ENCODE data around the gene EP300. TPM values are rescaled to one million over a fixed set of nuclear protein-coding genes. Genes with fewer than 3 reads are reported as not detected.

Gene EP300
- total and polyA plus RNA-seq, 2 donors from 2014 or later: 4.1 to 76.8 TPM

DNA sequence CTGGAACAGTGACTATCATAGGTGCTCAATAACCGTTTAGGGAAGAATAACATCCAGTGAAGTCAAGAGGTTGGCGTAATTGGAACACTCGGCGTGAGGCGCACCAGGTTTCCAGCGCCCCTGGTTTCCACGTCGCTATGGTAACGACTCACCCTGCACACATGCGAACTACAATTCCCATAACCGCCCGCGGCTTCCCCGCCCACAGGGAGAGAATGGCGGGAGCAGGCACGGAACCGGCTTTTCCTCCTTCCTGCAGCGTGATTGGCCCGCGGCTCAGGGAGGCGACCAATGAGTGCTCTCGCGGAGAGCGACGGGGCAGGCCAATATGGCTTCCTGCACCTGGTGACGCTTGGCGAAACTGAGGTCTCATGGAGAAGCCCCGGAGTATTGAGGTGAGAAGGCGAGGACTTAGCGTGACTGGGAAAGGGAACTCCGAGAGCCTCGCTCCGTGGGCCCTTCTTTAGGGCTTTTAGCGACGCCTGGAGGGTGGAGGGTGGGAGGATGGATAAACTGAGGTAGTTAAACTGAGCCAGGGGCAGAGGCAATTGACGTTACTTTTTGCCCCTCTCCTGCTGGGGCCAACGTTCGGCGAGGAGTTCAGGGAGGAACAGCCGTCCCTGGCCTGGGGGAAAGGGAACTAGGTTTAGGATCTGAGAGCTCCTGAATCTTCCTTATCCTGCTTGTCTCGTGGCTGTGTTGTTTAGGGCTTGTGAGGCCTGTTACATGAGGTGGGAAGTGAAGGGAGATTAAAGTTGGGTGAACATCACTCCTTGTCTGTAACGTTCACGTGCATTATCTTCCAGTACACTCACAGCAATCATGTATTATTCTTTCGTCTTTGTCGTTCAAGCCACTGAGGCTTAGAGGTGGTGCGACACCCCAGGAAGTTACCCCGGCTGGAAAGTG lies 112.9 kb downstream of the EP300 start, which contains the start of gene L3MBTL2:
TSS of gene L3MBTL2 (plus strand) at position 321 of the 909 bp plus-strand sequence. CDS start at position 372, 51 bp downstream.
- FAIRE-seq (peak; percentile 98), DNase-seq (peak; percentile 97 to 99 (median 98))
- H3K27me3 ChIP-seq (ENCODE audit: control insufficient read depth, insufficient read depth, low read length): no peaks in the 10 kb centered on the region

GRCh38 chr22:41206719-41207118 lies 114.3 kb downstream of the EP300 start:
- DNase-seq (no peak), FAIRE-seq (no peak)
- Histone ChIP-seq H3K9me3 (ENCODE audit: control insufficient read depth in 2 of 3, insufficient read depth in 1 of 3, low read length in 3 of 3) (no peaks in the 10 kb centered on the region), H3K36me3 (ENCODE audit: control insufficient read depth in 2 of 3, insufficient read depth in 3 of 3, low read length in 3 of 3) (peaks cover 0 to 10% (median 3%) of the 10 kb centered on the region in 3 donors), H3K4me3 (ENCODE audit: low read length in 3 of 3) (no peak overlapping the region), H3K9ac (ENCODE audit: low read length in 3 of 3) (no peak overlapping the region), H3K27ac (ENCODE audit: low read depth in 2 of 2, low read length in 2 of 2) (no peak overlapping the region), H3K4me1 (ENCODE audit: control insufficient read depth in 2 of 3, insufficient read depth in 2 of 3, low read depth in 1 of 3, low read length in 3 of 3) (peaks cover 0 to 6% (median 0%) of the 10 kb centered on the region in 3 donors), H3K27me3 (ENCODE audit: control insufficient read depth, insufficient read depth, low read length) (no peaks in the 10 kb centered on the region)
- TF ChIP-seq CTCF (IDR thresholded peaks at IDR 0.05; ENCODE audit: borderline replicate concordance, extremely low read depth, insufficient read depth): no peak
- intact Hi-C loops (cut with DNase I): no loop called here

More for the DNA sequence above, 112.9 kb downstream of the EP300 start, which contains the start of gene L3MBTL2:
- no peaks in the 10 kb centered on the region for H3K9me3 ChIP-seq (ENCODE audit: control insufficient read depth in 2 of 3, insufficient read depth in 1 of 3, low read length in 3 of 3)
- peaks cover 0 to 6% (median 0%) of the 10 kb centered on the region in 3 donors for H3K4me1 ChIP-seq (ENCODE audit: control insufficient read depth in 2 of 3, insufficient read depth in 2 of 3, low read depth in 1 of 3, low read length in 3 of 3)
- peak within 1 kb of the TSS; percentile 71 to 95 (median 91) for H3K9ac ChIP-seq (ENCODE audit: low read length in 3 of 3)
- H3K27ac ChIP-seq (ENCODE audit: low read depth in 2 of 2, low read length in 2 of 2): peak within 1 kb of the TSS; percentile 3 to 56
- no peak for TF ChIP-seq CTCF (IDR thresholded peaks at IDR 0.05; ENCODE audit: borderline replicate concordance, extremely low read depth, insufficient read depth)
- intact Hi-C loops (cut with DNase I): no loop called here
- peak within 1 kb of the TSS; percentile 89 to 96 (median 95) for H3K4me3 ChIP-seq (ENCODE audit: low read length in 3 of 3)
- peaks cover 0 to 4% (median 0%) of the 10 kb centered on the region in 3 donors for H3K36me3 ChIP-seq (ENCODE audit: control insufficient read depth in 2 of 3, insufficient read depth in 3 of 3, low read length in 3 of 3)

- Histone ChIP-seq H3K27me3 (ENCODE audit: control insufficient read depth, insufficient read depth, low read length) (no peaks in the 10 kb centered on the region), H3K27ac (ENCODE audit: low read depth in 2 of 2, low read length in 2 of 2) (no peak overlapping the region), H3K4me1 (ENCODE audit: control insufficient read depth in 2 of 3, insufficient read depth in 2 of 3, low read depth in 1 of 3, low read length in 3 of 3) (no peaks in the 10 kb centered on the region), H3K4me3 (ENCODE audit: low read length in 3 of 3) (no peak overlapping the region), H3K9ac (ENCODE audit: low read length in 3 of 3) (no peak overlapping the region), H3K9me3 (ENCODE audit: control insufficient read depth in 2 of 3, insufficient read depth in 1 of 3, low read length in 3 of 3) (peaks cover 0 to 1% (median 0%) of the 10 kb centered on the region in 3 donors), H3K36me3 (ENCODE audit: control insufficient read depth in 2 of 3, insufficient read depth in 3 of 3, low read length in 3 of 3) (peaks cover 2 to 28% (median 9%) of the 10 kb centered on the region in 3 donors)
- intact Hi-C loops (cut with DNase I): no loop called here
- DNase-seq (no peak), FAIRE-seq (no peak)
- no peak for TF ChIP-seq CTCF (IDR thresholded peaks at IDR 0.05; ENCODE audit: borderline replicate concordance, extremely low read depth, insufficient read depth)
Measured at GRCh38 chr22:41215409-41215808, 123.0 kb downstream of the EP300 start.
